ENCODE measurements around the gene POLE3.
"Not testable (repeated sequence)": the region's sequence is repeated elsewhere in the genome, so short reads cannot be mapped to it uniquely, and the experiment has no call there.

The POLE3 gene

DNA sequence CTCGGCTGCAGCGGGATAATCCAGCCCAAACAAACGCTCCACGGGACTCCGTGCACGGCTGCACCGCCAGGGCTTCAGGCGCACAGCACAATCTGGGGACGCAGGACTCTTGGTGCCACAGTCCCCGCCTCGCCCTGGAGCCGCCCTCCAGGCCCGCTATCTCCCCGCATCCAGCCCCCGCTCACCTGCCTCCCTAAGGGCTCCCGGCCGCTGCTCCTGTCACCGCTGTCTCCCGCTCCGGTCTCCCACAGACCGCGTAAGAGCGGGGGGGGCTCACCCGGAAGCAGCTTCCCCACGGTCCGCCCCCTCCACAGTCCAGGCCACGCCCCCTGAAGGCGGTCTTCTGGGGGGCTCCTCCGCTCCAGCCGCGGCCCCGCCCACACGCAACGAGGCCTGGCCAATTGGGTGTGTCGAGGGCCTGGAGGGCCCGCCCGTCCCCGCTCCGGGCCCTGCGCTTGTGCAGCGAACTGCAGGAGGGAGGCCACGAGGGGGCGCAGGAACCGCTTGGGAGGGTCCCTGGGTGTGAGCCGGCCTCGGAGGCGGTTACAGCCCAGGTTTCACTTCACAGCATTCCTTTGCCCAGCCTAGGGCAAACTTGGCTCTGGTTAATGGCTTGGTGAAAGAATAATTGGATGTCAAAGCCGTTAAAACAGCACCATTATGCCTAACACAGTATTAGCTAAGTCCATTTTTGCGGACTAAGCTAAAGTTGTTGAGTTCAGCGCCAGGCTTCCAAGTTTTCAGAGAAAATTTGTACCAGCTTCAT lies 9.3 kb downstream of the POLE3 start, which contains the start of gene ALAD:
TSS of gene ALAD (minus strand) at position 258 of the 766 bp plus-strand sequence. CDS start 7,725 bp downstream, outside the sequence.
- DNase-seq: peak; percentile 96 to 97

DNA sequence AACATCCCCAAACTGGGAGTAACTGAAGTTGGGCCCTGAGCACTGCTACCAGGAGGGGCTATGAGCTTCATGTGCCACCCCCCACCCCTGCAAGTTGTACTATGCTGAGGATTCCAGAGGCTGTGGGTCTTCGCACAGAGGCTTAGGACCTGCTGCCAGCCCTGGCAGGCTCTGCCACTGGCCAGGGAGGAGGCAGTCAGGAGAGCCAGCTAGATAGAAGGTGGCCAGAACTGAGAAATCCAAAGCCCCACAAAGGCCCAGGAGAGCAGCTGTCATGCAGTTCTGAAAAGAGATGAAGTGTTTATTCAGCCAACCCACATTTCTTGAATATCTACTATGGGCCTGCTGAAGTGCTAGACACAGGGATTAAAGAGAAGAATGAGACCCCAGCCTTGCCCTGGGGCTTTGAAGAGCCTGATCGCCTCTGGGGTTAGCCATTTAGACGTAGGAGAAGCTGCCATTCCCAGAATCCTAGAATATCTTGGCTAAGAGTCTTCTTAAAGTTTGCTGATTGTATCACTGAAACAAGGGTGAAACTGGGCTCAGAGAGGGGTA lies 10.8 kb downstream of the POLE3 start:
- no peak for DNase-seq

DNA sequence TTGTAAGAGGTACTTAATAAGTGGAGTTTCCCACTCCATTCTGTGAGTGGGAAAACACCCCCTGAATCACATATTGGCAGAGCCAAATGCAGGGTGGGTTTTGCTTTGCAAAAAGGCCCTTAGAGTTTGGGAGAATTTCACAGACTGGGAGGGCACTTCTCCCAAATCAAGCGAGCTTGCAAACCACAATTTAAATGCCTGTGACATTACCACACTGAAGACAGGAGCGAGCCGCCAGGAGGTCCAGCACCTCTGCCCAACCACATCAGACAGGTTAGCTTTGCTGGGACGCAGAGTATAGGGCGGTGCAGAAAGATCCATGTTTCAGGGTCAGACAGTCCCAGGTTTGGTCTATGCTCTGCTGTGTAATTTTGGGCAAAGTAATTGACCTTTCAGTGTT lies 11.7 kb downstream of the POLE3 start:
- DNase-seq: no peak

DNA sequence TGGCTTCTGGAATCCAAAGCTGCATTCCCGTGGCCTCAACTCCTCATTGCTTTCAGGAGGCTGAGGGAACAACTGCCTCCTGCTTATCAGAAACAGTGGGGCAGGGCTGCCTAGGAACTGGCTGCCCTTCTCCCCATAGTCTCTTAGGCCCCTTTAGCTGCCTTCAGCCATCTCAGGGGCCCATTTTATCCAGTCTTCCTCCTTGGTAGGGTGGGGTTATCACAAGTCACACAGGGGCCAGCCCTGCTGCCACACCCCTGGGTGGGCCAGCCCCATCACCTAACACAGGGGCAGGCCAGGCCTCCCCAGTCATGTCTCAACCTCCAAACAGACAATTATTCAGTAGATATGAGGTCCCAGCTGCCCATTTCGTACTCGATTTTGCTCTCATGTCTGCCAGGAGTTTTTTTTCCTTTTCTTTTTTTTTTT lies 13.3 kb downstream of the POLE3 start:
- no peak for DNase-seq

DNA sequence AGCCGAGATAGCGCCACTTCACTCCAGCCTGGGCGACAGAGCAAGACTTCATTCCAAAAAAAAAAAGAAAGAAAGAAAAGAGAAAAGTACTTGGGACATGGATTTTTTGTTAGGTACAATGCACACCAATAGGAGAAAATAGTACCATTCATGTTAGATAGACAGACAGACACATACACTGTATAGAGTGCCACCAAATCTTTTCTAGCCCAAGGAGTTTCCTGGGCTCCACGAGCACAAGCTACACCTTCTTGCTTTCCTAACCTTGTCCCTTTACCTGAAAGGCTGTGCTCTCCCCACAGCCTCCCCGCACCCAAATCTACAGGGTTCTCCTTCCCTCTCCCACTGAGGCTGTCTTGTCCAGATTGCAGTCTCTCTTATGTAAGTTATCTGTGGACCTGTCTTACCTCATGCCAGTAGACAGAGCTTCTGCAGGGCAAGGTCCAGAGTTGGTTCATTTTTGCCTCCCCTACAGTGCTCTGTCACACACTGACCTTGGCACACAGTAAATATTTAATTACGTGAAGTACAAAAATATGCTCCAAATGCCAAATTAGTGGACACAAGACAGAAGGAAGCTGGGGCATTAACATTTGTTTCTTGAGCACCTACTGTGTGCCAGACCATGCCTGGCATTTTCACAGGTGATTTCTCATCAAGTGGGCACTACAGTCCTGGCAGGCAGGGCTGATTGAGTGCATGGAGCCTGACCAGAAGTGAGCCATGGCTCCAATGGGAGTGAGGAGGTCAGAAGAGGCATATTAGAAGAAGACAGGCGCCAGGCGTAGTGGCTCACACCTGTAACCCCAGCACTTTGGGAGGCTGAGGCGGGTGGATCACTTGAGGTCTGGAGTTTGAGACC lies 15.2 kb downstream of the POLE3 start:
- DNase-seq: no peak

DNA sequence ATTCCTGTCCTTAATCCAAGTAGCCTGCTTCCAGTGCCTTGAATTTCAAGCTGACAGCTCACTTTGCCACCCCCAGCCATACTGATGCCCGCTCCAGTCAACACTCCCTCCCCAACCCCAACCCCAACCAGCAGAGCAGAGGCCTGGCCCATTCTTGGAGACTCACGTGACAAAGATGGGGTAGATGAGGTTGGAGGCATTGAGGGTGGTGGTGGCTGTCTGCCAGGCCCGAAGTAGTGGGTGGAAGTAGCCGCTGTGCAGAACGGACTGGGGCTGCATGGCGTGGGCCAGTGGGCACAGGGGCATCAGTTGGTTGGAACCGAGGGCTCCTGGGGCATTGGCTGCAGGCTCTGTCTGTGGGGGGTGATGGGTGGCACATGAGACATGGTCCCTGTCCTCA lies 17.2 kb downstream of the POLE3 start:
- no peak for DNase-seq

DNA sequence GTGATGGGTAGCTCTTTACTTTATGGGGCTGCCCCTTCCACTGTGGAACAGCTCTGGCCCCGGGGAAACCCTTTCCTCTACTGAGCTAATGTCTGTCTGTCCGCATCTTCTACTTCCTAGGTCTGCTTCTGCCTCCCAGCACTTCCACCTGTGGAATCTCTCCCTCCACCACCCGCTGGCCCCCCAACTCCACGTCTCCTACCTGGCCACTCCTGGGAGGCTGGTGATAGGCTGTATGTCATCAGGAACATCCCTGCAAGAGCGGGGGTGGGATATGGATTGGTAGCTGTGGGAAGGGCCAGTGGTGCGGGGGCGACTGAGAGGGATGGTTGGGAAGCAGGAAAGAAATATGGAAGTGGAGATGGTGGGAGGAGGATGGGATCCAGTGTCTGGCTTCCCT lies 18.6 kb downstream of the POLE3 start:
- DNase-seq: no peak

DNA sequence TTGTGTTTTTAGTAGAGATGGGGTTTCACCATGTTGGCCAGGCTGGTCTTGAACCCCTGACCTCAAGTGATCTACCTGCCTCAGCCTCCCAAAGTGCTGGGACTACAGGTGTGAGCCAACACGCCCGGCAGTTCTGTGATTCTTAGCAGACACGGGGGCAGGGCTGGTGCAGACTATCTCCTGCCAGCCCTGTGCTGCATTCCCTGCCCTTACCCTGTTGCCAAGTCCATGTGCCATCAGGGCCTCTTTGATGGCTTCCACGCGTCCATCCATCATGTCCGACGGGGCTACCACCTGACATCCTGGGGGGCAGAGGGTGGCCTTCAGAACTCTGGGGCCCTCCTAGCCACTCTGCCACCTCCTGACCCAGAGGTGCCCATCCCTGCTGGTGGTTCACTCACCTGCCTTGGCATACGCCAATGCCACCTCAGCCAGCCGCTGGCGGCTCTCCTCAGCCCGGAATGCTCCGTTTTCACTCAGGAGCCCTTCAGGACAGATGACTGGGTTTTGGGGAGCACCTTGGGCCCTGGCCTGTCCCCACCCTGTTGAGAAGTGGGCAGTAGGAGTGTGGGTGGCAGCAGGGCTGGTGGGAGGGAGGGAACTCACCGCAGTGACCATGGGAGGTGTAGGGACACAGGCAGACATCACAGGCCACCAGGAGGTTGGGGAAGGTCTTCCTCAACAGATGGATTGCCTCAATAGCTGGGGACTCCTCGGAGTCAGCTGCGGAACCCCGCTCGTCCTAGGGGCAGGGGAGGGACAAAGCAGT lies 20.1 kb downstream of the POLE3 start:
- DNase-seq: no peak

GRCh38 chr9:113389451-113389850 lies 21.0 kb downstream of the POLE3 start:
- DNase-seq: no peak

GRCh38 chr9:113388833-113389232 lies 21.6 kb downstream of the POLE3 start:
- no peak for DNase-seq

DNA sequence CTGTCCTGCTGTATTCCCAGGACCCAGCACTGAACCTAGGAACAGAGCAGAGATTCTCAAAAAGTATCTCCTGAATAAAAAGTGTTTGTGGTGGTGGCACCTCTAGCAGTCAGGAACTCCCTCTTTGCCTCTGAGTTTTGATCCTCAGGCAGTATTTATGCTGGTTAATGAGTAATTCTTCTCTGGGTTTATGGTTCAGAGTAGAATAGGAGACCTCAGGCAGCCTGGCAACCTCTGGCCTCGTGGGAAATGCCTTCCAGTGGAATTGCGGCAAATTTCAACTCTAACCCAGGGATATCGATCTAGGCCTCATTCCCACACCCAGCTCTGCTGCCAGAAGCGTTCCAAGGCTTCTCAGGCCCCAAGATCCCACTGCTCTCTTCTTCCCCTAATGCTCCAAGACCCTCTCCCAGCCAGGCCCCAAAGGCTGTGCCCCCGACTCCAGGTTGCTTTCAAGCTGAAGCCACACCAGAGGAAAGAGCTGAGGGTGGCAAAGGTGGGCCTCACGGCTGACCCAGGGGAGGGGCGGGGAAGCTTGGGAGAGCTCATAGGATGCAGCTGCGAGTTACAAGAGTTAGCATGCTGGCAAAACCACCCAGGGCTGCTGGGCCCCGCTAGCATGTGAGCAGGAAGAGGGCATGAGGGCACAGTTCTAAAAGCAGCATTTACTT lies 22.8 kb downstream of the POLE3 start:
- DNase-seq: no peak

GRCh38 chr9:113386571-113387393 lies 23.7 kb downstream of the POLE3 start:
- DNase-seq: no peak

DNA sequence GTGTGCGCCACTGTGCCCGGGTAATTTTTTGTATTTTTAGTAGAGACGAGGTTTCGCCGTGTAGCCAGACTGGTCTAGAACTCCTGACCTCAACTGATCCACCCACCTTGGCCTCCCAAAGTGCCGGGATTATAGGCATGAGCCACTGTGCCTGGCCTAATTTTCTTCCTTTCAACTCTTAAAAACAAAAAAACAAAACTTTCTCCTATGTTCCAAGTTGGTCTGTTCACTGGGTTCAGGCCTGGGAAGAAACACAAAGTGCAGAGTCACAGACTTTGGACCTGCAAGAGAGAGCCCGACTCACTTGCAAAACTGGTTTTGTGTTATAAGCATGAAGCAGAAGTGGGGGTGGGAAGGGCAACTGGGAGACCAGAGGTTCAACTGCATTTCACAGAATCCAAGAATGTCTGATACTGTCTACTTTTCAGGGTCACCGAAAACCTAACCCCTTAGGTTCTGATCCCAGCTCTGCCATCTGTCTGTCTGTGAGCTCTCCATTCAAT lies 28.5 kb downstream of the POLE3 start:
- DNase-seq: no peak

DNA sequence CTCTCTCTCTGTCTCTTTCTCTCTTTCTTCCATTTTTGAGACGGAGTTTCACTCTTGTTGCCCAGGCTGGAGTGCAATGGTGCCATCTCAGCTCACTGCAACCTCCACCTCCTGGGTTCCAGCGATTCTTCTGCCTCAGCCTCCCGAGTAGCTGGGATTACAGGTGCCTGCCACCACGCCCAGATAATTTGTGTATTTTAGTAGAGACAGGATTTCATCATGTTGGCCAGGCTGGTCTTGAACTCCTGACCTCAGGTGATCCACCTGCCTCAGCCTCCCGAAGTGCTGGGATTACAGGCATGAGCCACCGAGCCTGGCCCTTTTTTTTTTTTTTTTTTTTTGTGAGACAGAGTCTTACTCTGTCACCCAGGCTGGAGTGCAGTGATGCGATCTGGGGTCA lies 29.0 kb downstream of the POLE3 start:
- not testable (repeated sequence) for DNase-seq

DNA sequence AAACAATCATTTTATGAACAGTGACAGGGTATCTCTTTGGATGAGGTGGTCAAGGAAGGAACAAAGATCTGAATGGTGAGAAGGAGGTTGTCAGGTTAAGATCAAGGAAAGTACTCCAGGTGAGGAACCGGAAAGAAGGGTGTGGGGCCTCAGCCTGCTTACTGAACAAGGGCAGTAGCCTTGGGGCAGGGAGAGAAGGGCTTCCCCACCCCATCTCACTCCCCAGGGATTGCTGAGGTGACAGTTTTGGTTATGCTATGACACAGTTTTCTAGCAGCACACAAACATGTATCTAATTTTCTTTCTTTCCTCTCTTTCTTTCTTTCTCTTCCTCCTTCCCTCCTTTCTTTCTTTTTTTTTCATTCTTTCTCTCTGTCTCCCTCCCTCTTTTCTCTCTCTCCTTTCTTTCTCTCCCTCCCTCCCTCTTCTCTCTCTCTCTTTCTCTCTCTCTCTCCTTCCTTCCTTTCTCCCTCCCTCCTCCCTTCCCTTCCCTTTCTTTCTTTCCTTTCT lies 29.6 kb downstream of the POLE3 start:
- no peak for DNase-seq

DNA sequence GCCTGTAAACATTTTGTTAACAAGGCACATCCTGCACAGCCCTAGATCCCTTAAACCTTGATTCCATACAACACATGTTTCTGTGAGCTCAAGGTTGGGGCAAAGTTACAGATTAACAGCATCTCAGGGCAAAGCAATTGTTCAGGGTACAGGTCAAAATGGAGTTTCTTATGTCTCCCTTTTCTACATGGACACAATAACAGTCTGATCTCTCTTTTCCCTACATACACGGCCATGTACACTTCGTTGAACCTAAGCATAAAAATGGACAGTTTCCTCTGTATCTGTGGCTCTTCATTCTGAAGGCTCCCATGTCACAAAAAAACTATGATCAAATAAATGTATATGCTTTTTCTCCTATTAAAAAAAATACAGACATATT lies 30.7 kb downstream of the POLE3 start:
- not testable (repeated sequence) for DNase-seq

DNA sequence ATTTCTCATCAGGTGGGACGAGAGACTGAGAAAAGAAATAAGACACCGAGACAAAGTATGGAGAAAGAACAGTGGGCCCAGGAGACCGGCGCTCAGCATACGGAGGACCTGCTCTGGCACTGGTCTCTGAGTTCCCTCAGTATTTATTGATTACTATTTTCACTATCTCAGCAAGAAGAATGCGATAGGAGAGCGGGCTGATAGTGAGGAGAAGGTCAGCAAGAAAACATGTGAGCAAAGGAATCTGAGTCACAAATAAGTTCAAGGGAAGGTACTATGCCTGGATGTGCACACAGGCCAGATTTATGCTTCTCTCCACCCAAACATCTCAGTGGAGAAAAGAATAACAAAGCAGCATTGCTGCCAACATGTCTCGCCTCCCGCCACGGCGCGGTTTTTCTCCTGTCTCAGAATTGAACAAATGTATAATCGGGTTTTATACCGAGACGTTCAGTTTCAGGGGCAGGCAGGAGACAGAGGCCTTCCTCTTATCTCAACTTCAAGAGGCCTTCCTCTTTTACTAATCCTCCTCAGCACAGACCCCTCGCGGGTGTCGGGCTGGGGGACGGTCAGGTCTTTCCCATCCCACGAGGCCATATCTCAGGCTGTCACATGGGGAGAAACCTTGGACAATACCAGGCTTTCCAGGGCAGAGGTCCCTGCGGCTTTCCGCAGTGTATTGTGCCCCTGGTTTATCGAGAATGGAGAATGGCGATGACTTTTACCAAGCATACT lies 31.2 kb downstream of the POLE3 start:
- not testable (repeated sequence) for DNase-seq

- peak; percentile 55 to 71 for DNase-seq
Observed at GRCh38 chr9:113376634-113377567, 33.6 kb downstream of the POLE3 start, which contains the start of gene HDHD3. HDHD3 (minus strand) TSS chr9:113376986; CDS start chr9:113374354, 2,632 bp downstream.

All from SHP77 (cell line).